Measurements from ENCODE around the gene PPM1J.
"Not testable (repeated sequence)": the region's sequence is repeated elsewhere in the genome, so short reads cannot be mapped to it uniquely, and the experiment has no call there.

PPM1J gene

GRCh38 chr1:112721966-112722524 is 6.9 kb upstream of the PPM1J start:
- no peak for DNase-seq

GRCh38 chr1:112721294-112721693 is 6.2 kb upstream of the PPM1J start:
- not testable (repeated sequence) for DNase-seq

- DNase-seq, result no peak
Measured at GRCh38 chr1:112720800-112721199, 5.7 kb upstream of the PPM1J start.

- no peak for DNase-seq
Measured at GRCh38 chr1:112719706-112720105, 4.6 kb upstream of the PPM1J start.

DNA sequence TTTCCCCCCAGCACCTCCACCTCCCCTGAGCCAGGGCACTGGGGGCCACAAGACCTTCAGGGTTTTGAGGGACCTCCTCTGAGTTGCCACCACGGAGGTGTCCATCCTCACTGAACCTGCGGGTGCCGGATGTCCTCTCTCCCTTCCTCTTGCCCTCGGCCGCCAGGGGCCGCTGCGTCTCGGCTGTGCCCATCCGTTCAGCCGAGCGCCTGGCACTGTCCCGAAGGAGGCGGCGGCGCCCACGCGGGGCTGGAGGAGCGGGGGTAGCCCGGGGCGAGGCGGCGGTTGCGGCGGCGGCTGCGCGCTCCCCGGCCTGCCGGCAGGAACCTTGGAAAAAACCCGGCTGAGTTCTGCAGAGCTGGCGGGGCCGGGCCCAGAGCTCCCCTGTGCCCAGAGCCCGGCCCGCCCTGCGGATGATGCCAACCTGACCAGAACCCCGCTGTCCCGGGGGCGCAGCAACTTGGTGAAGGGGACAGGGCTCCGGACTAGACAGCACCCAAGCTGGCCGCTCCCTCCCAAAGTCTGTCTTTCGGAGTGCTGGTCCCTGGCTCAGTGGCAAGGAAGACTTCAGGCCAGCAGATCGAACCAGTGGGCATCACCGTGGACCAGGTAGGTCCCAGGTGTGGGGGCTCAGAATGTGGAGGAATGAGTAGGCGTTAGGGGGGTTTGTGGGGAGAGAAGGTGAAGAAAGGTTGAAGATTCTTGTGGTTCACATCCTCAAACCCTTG is 3.7 kb upstream of the PPM1J start:
- DNase-seq, result peak; percentile 54

- DNase-seq, result no peak
Measured at GRCh38 chr1:112717263-112717873, 2.2 kb upstream of the PPM1J start.

- DNase-seq, result peak; percentile 85
Measured at GRCh38 chr1:112716133-112716720, 1.1 kb upstream of the PPM1J start.

- no peak for DNase-seq
Measured at GRCh38 chr1:112714313-112715263, 544 bp downstream of the PPM1J start.

DNA sequence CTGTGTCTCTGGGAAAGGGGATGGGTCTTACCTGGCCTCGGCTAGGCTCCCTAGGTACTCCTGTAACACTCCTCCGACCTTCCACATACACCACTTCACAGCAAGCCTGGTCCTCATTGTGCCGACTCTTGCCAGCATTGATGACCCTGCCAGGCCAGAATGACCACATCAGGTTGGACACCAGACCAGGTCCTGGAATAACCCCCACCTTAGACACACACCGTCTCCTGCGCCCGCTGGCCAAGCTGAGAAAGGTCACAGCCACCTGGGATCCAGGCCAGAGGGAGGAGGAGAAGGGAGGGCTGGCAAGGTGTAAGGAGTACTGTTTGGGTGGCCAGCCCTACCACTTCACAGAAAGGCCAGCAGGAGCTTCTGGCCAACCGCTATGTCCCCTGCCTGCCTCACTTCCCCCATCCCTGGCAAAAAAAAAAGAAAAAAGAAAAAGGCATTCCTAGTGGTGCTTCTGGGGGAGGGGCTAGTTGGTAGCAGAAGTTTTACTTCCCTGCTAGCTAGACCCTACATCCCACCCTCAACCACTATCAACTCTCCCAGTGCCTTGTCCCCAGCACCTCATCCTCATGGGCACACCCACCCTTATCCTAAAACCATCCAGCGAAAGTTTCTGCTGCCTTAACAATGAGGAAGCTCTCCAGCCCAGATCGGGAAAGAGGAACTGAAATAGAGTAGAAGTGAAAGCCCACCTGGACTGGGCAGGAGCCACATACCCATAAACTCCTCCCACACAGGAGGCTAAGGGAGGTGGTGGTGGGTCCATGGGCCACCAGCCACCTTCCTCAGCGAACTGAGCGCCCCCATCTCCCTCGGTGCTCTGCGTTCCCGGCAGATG is 1.4 kb downstream of the PPM1J start:
- DNase-seq, result no peak

- no peak for DNase-seq
Measured at GRCh38 chr1:112712701-112713128, 2.4 kb downstream of the PPM1J start.

DNA sequence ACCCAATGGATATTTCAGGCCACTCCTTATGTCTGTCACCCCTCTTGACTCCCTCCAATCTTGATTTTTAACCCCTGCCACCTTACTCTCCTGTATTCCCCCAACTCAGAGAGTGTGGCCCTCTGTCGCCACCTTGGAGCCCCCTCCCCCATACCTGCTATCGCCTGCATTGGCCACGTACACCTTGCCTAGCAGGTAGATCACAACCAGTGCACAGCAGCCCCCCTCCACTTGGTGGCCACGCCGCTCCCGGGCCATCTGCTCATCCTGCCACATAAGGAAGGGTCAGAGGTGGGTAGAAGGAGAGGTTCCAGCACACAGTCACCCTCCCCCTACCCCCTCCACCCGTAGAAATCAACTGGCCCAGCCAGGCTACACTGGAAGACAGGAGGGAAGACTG is 2.9 kb downstream of the PPM1J start:
- DNase-seq, result no peak

DNA sequence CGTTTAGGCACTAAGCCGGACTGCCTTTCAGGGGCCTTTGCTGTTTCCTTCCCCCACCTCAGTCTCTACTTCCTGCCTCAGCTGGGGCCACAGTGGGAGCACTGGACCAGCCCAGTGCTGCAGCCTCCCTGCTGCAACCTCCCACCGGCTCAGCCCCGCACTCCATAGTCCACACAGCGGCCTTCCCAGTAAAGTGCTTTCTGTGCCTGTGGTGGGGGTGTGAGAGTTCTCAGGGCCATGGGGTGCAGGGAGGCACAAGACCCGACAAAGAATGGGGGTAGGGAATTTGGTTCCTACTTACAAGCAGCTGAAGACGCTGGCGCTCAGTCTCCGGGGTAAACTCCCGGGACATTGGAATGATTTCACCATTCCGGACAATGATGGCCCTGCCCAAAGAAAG is 3.5 kb downstream of the PPM1J start:
- DNase-seq, result no peak

GRCh38 chr1:112711041-112711440 is 4.1 kb downstream of the PPM1J start:
- no peak for DNase-seq

DNA sequence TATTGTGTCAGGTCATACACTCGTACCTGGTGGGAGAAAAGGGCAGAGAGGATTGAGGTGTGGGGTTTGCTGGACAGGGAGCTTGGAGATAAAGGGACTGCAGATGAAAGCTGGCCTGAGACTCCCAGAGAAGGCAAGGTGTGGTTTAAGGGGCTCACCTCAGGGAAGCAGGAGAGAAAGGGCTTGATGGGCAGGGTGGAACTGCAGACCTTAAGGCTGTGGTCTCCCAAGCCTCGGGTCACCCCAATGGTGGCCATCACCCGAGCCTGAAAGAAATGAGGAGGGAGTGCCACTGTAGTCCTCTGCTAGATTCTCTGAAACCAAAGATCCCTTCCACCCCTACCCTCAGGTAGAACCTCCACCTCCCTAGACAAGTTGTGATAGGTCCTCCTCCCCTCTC is 4.5 kb downstream of the PPM1J start:
- no peak for DNase-seq

GRCh38 chr1:112710159-112710558 is 5.0 kb downstream of the PPM1J start:
- DNase-seq, result no peak

DNA sequence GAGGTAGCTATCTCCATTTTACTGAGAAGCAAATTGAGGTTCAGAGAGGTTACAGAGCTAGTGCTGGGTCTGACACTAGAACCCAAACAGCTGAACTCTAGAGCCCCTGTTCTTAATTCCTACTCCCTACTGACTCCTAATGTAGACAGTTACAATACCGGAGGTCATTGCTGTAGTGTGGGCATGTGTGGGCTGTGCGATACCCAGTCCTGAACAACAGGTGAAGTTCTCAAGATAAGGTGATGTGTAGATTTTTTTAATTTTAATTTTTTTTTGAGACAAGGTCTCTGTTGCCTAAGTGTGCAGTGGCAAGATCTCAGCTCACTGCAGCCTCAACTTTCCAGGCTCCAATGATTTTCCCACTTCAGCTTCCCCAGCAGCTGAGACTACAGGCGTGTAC is 6.6 kb downstream of the PPM1J start:
- DNase-seq, result no peak

DNA sequence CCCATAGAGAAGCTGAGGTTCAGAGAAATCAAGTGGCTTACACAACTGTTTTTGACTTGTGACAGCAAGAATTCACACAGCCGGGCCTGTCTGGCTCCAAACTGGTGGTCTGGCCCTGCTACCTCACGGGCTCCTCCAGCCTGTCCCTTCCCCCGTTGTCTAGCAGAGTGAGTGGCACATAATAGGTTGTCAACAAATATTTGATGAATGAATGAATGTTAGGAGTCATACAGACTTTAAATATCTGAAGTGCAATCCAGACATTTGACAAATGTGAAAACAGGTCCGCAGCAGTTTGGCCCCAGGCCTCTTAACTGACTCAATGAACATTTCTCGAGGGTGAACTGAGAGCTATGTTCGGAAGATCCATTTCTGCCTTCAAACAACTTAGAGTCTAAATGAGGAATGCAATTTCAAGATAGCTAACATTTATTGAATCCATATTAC is 7.1 kb downstream of the PPM1J start:
- DNase-seq, result no peak

DNA sequence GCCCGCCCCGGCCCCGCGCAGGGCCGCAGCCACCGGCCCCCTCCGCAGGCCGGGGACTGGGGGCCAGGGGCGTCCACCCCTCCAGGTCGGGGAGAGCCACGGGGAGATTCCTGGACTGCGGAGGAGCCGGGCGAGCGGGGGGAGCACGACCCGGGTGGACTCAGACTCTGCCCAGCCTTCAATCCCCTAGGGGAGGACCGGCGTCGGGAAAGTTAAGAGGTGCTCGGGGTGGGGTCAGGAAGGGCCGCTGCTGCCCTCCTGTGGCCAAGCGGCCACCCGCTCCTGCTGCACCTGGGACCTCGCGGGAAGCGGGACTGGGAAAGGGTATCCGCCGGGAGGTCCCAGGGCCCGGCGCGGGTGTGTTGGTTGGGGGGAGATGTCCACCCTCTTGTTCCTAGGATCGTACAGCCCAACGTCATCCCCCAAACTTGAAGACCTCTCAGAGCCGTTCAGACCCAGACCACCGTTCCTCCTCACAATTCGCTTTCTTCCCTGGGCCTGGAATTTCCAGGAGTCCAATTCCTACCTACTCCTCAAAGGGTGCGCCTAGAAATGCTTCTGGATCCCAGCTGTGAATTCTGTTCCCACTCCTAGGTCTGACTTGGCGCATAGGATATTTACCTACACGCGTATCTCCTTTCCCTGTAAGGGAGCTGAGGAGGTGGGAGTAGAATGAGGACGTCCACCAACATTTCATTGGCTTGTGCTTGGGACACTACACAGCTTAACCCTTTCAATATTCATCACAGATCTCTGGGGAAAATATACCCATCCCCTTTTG is 7.7 kb downstream of the PPM1J start:
- DNase-seq, result peak; percentile 84

GRCh38 chr1:112706505-112707220 is 8.5 kb downstream of the PPM1J start, which contains the start of gene RHOC:
TSS of gene RHOC (minus strand) at chr1:112707127. CDS start at chr1:112703799, 3,328 bp downstream.
- no peak for DNase-seq
